ENCODE data around the gene RASGRF2. TPM values are rescaled to one million over a fixed set of nuclear protein-coding genes. Genes with fewer than 3 reads are reported as not detected.
A peak's percentile ranks its signal among the peaks of the same experiment; 100 is the strongest.

The RASGRF2 gene
- total RNA-seq, 2 donors from 2014 or later, result 6.9 to 13.9 TPM

- DNase-seq (ENCODE audit: low spot score) (no peak), ATAC-seq (ENCODE audit: insufficient number of reproducible peaks, low FRiP score, low read depth) (no peak)
- TF ChIP-seq, protein P1, sequence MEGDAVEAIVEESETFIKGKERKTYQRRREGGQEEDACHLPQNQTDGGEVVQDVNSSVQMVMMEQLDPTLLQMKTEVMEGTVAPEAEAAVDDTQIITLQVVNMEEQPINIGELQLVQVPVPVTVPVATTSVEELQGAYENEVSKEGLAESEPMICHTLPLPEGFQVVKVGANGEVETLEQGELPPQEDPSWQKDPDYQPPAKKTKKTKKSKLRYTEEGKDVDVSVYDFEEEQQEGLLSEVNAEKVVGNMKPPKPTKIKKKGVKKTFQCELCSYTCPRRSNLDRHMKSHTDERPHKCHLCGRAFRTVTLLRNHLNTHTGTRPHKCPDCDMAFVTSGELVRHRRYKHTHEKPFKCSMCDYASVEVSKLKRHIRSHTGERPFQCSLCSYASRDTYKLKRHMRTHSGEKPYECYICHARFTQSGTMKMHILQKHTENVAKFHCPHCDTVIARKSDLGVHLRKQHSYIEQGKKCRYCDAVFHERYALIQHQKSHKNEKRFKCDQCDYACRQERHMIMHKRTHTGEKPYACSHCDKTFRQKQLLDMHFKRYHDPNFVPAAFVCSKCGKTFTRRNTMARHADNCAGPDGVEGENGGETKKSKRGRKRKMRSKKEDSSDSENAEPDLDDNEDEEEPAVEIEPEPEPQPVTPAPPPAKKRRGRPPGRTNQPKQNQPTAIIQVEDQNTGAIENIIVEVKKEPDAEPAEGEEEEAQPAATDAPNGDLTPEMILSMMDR (IDR thresholded peaks at IDR 0.05), result no peak
- H3K36me3 ChIP-seq, result no peaks in the 10 kb centered on the region
- H3K9me3 ChIP-seq, result no peaks in the 10 kb centered on the region
- H3K27ac ChIP-seq, result no peak overlapping the region
- H3K4me1 ChIP-seq (ENCODE audit: control insufficient read depth in 1 of 2, low read depth in 2 of 2), result peaks cover 9 to 22% of the 10 kb centered on the region in 2 donors
- H3K4me3 ChIP-seq, result no peak overlapping the region
- H3K27me3 ChIP-seq (replicated peaks; ENCODE audit: insufficient read depth), result no peaks in the 10 kb centered on the region
Observed at GRCh38 chr5:81137833-81138232, 177.7 kb downstream of the RASGRF2 start.

- H3K9me3 ChIP-seq, result no peaks in the 10 kb centered on the region
- ATAC-seq (ENCODE audit: insufficient number of reproducible peaks, low FRiP score, low read depth) (no peak), DNase-seq (ENCODE audit: low spot score) (no peak)
- H3K27ac ChIP-seq, result no peak overlapping the region
- no peaks in the 10 kb centered on the region for H3K27me3 ChIP-seq (replicated peaks; ENCODE audit: insufficient read depth)
- peak overlapping the region; percentile 20 for H3K4me3 ChIP-seq
- H3K4me1 ChIP-seq (ENCODE audit: control insufficient read depth in 1 of 2, low read depth in 2 of 2), result peaks cover 9 to 22% of the 10 kb centered on the region in 2 donors
- TF ChIP-seq, protein P1 (IDR thresholded peaks at IDR 0.05), result no peak
- H3K36me3 ChIP-seq, result no peaks in the 10 kb centered on the region
Observed at GRCh38 chr5:81140441-81140840, 180.3 kb downstream of the RASGRF2 start.

DNA sequence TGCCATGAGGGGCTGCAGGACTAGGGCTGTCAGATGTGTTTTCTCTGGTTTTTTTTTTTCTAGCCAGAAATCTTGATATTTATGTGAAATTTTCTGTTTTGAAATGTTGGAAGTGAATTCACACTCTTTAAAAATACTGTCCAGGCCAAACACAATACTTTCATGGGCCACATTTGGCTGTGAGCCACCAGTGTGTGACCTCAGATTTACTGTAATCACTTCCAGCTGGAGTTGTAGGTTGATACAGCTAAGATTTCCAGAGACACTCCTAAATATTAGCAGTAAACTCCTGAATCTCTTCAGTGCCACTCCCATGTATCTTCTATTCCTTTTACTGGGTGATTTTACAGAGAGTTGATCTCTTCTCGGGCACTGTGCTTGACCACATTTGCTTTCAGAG, 180.8 kb downstream of the RASGRF2 start:
- TF ChIP-seq, protein P1 (IDR thresholded peaks at IDR 0.05), result no peak
- Histone ChIP-seq H3K9me3 (no peaks in the 10 kb centered on the region), H3K36me3 (no peaks in the 10 kb centered on the region), H3K27me3 (replicated peaks; ENCODE audit: insufficient read depth) (no peaks in the 10 kb centered on the region), H3K27ac (no peak overlapping the region), H3K4me3 (peak overlapping the region; percentile 20), H3K4me1 (ENCODE audit: control insufficient read depth in 1 of 2, low read depth in 2 of 2) (peaks cover 9 to 22% of the 10 kb centered on the region in 2 donors)
- DNase-seq (ENCODE audit: low spot score) (no peak), ATAC-seq (ENCODE audit: insufficient number of reproducible peaks, low FRiP score, low read depth) (peak; percentile 66)

DNA sequence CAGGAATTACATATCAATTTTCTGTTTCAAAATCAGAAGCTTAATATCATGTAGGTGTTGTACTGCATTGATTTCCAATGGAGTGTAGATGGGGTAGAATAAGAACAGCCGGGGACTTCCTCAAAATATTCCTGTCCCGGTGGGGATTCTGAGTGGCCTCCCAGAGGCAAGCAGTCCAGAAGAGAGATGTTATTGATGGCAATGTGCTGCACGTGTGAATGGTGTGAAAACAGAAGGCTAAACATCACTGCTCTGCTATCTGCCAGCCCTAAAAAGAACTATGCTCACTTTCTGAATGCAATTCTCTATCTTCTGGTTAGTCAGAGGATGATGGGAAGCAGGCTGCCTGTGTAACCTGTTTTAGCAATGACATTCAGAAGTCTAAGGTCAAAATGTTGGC, 181.9 kb downstream of the RASGRF2 start:
- no peaks in the 10 kb centered on the region for H3K36me3 ChIP-seq
- no peak overlapping the region for H3K27ac ChIP-seq

DNA sequence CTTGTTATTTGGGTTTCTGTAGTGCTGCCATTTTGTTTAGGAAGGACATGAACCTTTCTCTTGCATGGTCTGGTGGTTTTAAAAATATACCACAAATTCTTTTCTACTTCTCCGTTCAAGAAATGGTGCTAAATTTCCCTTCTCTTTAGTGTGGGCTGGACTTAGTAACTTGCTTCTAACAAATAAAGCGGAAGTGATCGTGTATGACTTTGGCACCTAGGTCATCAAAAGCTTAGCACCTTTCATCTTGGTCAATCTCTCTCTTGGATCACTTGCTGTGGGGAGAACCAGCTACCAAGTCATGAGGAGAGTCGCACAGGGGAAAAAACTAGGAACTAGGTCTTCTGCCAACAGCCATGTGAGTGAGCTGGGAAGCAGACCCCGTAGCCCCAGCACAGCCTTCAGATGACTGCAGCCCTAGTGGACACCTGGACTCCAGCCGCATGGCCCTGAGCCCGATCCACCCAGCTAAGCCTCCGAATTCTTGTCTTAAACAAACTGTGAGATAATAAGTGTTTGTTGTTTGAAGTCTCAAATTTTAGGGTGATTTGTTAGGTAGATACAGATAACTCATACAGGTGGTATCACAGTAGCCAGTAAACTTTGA, 185.3 kb downstream of the RASGRF2 start:
- Histone ChIP-seq H3K4me1 (ENCODE audit: control insufficient read depth in 1 of 2, low read depth in 2 of 2) (peaks cover 9 to 20% of the 10 kb centered on the region in 2 donors), H3K36me3 (no peaks in the 10 kb centered on the region), H3K9me3 (no peaks in the 10 kb centered on the region), H3K27ac (no peak overlapping the region), H3K4me3 (no peak overlapping the region), H3K27me3 (replicated peaks; ENCODE audit: insufficient read depth) (no peaks in the 10 kb centered on the region)
- DNase-seq (ENCODE audit: low spot score) (no peak), ATAC-seq (ENCODE audit: insufficient number of reproducible peaks, low FRiP score, low read depth) (no peak)
- TF ChIP-seq, protein P1 (IDR thresholded peaks at IDR 0.05), result no peak

More for the DNA sequence above, 181.9 kb downstream of the RASGRF2 start:
- DNase-seq (ENCODE audit: low spot score) (no peak), ATAC-seq (ENCODE audit: insufficient number of reproducible peaks, low FRiP score, low read depth) (no peak)
- H3K27me3 ChIP-seq (replicated peaks; ENCODE audit: insufficient read depth), result no peaks in the 10 kb centered on the region
- H3K9me3 ChIP-seq, result no peaks in the 10 kb centered on the region
- H3K4me1 ChIP-seq (ENCODE audit: control insufficient read depth in 1 of 2, low read depth in 2 of 2), result peaks cover 9 to 22% of the 10 kb centered on the region in 2 donors
- no peak overlapping the region for H3K4me3 ChIP-seq
- TF ChIP-seq, protein P1 (IDR thresholded peaks at IDR 0.05), result no peak
